NCI-H2107 (cell line): Measurements from ENCODE around the gene SLC17A9.
A peak's percentile ranks its signal among the peaks of the same experiment; 100 is the strongest.

Source experiments
- DNase-seq: peaks from one replicate; lab custom pipeline; 2025; lab: John Stamatoyannopoulos, UW

The SLC17A9 gene

GRCh38 chr20:62952373-62952967 lies at the start of gene SLC17A9:
Gene SLC17A9 (plus strand): TSS chr20:62952709. CDS start chr20:62952831, 122 bp downstream.
- DNase-seq = no peak

- no peak for DNase-seq
Measured at GRCh38 chr20:62902926-62903615, 49.4 kb upstream of the SLC17A9 start.

- no peak for DNase-seq
Measured at GRCh38 chr20:62905536-62906117, 46.9 kb upstream of the SLC17A9 start.

- DNase-seq = no peak
Measured at GRCh38 chr20:62906209-62906608, 46.3 kb upstream of the SLC17A9 start.

GRCh38 chr20:62906647-62907375 lies 45.7 kb upstream of the SLC17A9 start:
- no peak for DNase-seq

GRCh38 chr20:62907384-62908317 lies 44.9 kb upstream of the SLC17A9 start:
- DNase-seq = no peak

- peak; percentile 75 for DNase-seq
Measured at GRCh38 chr20:62908971-62909791, 43.3 kb upstream of the SLC17A9 start.

GRCh38 chr20:62910217-62910766 lies 42.2 kb upstream of the SLC17A9 start:
- DNase-seq = no peak

- DNase-seq = no peak
Measured at GRCh38 chr20:62910777-62911497, 41.6 kb upstream of the SLC17A9 start.

GRCh38 chr20:62911701-62912280 lies 40.7 kb upstream of the SLC17A9 start:
- DNase-seq = no peak

- no peak for DNase-seq
Measured at GRCh38 chr20:62913043-62913630, 39.4 kb upstream of the SLC17A9 start.

GRCh38 chr20:62914436-62914835 lies 38.1 kb upstream of the SLC17A9 start:
- DNase-seq = no peak

- no peak for DNase-seq
Measured at GRCh38 chr20:62914970-62915457, 37.5 kb upstream of the SLC17A9 start.

- no peak for DNase-seq
Measured at GRCh38 chr20:62916703-62917476, 35.6 kb upstream of the SLC17A9 start.

- no peak for DNase-seq
Measured at GRCh38 chr20:62917720-62918119, 34.8 kb upstream of the SLC17A9 start.

GRCh38 chr20:62918147-62918546 lies 34.4 kb upstream of the SLC17A9 start:
- DNase-seq = no peak

GRCh38 chr20:62918831-62919230 lies 33.7 kb upstream of the SLC17A9 start:
- no peak for DNase-seq

- no peak for DNase-seq
Measured at GRCh38 chr20:62920039-62920645, 32.4 kb upstream of the SLC17A9 start.
